ENCODE measurements around the gene CCNT2. TPM values are rescaled to one million over a fixed set of nuclear protein-coding genes. Genes with fewer than 3 reads are reported as not detected.

The CCNT2 gene
- total RNA-seq (2021; ENCODE audit: unreplicated experiment) (29.6 TPM), Bru-seq, nascent RNA (percentile 97 among the genes with signal in this experiment), BruChase-seq, experiment 1, labeled RNA remaining after a 2-hour chase (percentile 95 among the genes with signal in this experiment), BruChase-seq, experiment 2, labeled RNA remaining after a 6-hour chase (percentile 85 among the genes with signal in this experiment)
- 14.1 TPM for polyA plus RNA-seq (2012; ENCODE audit: insufficient read length)
- long read RNA-seq, full-length matches to known transcripts: 34 of 63 reads
- long read RNA-seq, partial matches to known transcripts: 4 of 63 reads
- long read RNA-seq, other reads (novel, unspliced or antisense): 25 of 63 reads

DNA sequence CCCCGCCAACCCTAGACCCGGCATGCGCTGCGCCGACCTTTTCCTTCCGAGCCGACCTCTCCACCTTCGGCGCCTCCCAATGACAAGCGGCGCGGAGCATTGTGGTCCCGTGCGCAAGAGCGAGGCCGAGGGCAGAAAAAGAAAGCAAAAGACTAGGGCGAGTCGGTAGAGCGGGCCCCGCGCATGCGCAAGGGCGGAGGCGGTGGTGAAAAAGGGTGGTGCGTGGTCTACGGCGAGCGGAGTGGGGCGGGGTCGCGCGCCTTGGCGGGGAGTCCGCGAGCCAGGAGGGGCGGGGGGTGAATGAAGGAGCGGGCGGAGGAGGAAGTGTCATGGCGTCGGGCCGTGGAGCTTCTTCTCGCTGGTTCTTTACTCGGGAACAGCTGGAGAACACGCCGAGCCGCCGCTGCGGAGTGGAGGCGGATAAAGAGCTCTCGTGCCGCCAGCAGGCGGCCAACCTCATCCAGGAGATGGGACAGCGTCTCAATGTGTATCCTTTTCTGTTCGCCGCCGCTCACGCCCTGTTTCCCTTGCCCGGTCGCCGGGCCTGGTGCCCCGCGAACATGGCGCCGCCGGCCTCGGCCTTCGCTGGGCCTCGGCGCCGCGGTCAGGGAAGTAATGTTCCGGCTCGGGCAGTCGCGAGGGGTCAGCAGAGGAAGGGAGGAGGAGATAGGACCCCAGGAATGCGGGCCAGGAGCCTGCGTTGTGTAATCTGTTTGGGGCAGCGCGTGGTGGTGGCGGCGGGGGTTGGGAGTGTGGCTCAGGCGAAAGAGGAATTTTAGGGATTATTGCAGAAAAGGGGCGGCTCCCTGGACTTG is at the start of gene CCNT2:
CCNT2 (plus strand) TSS at position 297 of the 815 bp plus-strand sequence; CDS start at position 330, 33 bp downstream.
- Histone ChIP-seq H3K27me3 (ENCODE audit: control insufficient read depth, insufficient read depth, low read length) (no peaks in the 10 kb centered on the region), H3K4me3 (ENCODE audit: low read depth in 2 of 2, low read length in 2 of 2) (peak within 1 kb of the TSS; percentile 89 to 94), H3K27ac (ENCODE audit: low read length) (peak within 1 kb of the TSS; percentile 99), H3K36me3 (ENCODE audit: control insufficient read depth, insufficient read depth, low read length) (peaks cover 17% of the 10 kb centered on the region), H3K4me1 (ENCODE audit: control insufficient read depth, insufficient read depth, low read length) (peaks cover 11% of the 10 kb centered on the region; the same call in 1 of the 2 replicates), H3K9me3 (ENCODE audit: control insufficient read depth, insufficient read depth, low read depth, low read length) (no peaks in the 10 kb centered on the region)
- TF ChIP-seq, protein P1, sequence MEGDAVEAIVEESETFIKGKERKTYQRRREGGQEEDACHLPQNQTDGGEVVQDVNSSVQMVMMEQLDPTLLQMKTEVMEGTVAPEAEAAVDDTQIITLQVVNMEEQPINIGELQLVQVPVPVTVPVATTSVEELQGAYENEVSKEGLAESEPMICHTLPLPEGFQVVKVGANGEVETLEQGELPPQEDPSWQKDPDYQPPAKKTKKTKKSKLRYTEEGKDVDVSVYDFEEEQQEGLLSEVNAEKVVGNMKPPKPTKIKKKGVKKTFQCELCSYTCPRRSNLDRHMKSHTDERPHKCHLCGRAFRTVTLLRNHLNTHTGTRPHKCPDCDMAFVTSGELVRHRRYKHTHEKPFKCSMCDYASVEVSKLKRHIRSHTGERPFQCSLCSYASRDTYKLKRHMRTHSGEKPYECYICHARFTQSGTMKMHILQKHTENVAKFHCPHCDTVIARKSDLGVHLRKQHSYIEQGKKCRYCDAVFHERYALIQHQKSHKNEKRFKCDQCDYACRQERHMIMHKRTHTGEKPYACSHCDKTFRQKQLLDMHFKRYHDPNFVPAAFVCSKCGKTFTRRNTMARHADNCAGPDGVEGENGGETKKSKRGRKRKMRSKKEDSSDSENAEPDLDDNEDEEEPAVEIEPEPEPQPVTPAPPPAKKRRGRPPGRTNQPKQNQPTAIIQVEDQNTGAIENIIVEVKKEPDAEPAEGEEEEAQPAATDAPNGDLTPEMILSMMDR (IDR thresholded peaks at IDR 0.05): no peak
- no peak; the same call in none of the 2 replicates for TF ChIP-seq POLR2AphosphoS5 (IDR thresholded peaks at IDR 0.05; ENCODE audit: low read depth, low read length)
- TF ChIP-seq TCF7L2 (IDR thresholded peaks at IDR 0.05; ENCODE audit: low read depth, low read length): 0 out of 2 replicates have a peak, but pooled peaks have one; percentile 28
- TF ChIP-seq, protein P2, sequence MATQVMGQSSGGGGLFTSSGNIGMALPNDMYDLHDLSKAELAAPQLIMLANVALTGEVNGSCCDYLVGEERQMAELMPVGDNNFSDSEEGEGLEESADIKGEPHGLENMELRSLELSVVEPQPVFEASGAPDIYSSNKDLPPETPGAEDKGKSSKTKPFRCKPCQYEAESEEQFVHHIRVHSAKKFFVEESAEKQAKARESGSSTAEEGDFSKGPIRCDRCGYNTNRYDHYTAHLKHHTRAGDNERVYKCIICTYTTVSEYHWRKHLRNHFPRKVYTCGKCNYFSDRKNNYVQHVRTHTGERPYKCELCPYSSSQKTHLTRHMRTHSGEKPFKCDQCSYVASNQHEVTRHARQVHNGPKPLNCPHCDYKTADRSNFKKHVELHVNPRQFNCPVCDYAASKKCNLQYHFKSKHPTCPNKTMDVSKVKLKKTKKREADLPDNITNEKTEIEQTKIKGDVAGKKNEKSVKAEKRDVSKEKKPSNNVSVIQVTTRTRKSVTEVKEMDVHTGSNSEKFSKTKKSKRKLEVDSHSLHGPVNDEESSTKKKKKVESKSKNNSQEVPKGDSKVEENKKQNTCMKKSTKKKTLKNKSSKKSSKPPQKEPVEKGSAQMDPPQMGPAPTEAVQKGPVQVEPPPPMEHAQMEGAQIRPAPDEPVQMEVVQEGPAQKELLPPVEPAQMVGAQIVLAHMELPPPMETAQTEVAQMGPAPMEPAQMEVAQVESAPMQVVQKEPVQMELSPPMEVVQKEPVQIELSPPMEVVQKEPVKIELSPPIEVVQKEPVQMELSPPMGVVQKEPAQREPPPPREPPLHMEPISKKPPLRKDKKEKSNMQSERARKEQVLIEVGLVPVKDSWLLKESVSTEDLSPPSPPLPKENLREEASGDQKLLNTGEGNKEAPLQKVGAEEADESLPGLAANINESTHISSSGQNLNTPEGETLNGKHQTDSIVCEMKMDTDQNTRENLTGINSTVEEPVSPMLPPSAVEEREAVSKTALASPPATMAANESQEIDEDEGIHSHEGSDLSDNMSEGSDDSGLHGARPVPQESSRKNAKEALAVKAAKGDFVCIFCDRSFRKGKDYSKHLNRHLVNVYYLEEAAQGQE (IDR thresholded peaks at IDR 0.05; ENCODE audit: insufficient read depth in 1 of 2, low read depth in 2 of 2, low read length in 1 of 2): no peak
- TF ChIP-seq SIN3A (IDR thresholded peaks at IDR 0.05; ENCODE audit: borderline replicate concordance, insufficient read depth, low read depth, low read length): peak; percentile 67; the same call in 1 of the 2 replicates
- CTCF ChIA-PET: no interaction called here
- POLR2A ChIA-PET: interaction anchor here (0.6 kb wide), 2 partner anchors 534 to 952 kb away, joined by 3 to 5 read pairs; no protein-coding TSS in a partner anchor
- ATAC-seq (peak; percentile 90), DNase-seq (ENCODE audit: low read depth, low spot score) (peak; percentile 91)
- intact Hi-C loops (cut with micrococcal nuclease; ENCODE audit: unreplicated experiment): no loop called here
- TSS peak; percentile 79 for BruUV-seq (replicated peaks)
- in situ Hi-C loops (cut with HindIII; ENCODE audit: low pct_unique_long_range_greater_than_20kb, low sequenced_read_pairs): no loop called here

DNA sequence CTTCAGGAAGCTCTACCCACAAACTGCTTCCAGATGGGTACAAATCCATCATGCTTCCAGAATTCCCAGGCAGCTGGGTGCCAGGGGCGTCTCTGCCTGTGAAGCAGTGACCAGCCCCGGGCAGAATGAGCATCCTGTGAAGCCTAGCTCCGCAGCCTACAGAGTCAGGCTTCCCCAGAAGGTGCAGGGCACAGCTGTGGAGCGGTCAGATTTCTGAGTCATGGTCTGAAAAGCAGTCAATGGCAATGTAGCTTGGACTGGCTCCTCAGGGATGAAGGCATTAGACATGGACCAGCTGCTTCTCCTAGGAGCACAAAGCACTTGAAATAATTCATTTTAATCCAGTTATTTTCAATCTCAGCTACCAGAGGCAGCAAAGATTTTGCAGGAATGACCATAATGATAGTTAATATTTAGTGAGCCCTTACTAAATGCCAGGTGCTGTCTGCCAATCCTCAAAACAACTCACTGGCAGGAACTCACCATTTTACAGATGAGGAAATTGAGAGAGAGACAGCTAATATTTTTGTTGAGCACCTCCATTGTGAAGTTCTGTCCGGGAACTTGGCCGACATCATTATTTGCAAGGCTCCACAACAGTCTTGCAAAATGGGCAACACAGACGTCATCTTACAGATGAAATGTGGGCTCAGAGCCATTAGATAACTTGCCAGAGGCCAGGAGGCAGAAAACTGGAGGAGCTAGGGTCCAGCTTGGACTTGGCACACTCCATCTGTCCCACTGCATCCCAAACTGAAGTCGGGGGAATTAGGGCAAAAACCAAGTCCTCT is 48.5 kb upstream of the CCNT2 start:
- Histone ChIP-seq H3K4me1 (ENCODE audit: control insufficient read depth, insufficient read depth, low read length) (no peaks in the 10 kb centered on the region), H3K36me3 (ENCODE audit: control insufficient read depth, insufficient read depth, low read length) (no peaks in the 10 kb centered on the region), H3K4me3 (ENCODE audit: low read depth in 2 of 2, low read length in 2 of 2) (no peak overlapping the region), H3K27me3 (ENCODE audit: control insufficient read depth, insufficient read depth, low read length) (no peaks in the 10 kb centered on the region), H3K27ac (ENCODE audit: low read length) (no peak overlapping the region), H3K9me3 (ENCODE audit: control insufficient read depth, insufficient read depth, low read depth, low read length) (no peaks in the 10 kb centered on the region)
- no peak for ATAC-seq
- BruUV-seq (replicated peaks): no TSS peak
- intact Hi-C loops (cut with micrococcal nuclease; ENCODE audit: unreplicated experiment): no loop called here
- CTCF ChIA-PET: no interaction called here
- TF ChIP-seq SIN3A (IDR thresholded peaks at IDR 0.05; ENCODE audit: borderline replicate concordance, insufficient read depth, low read depth, low read length): no peak
- no peak for TF ChIP-seq TCF7L2 (IDR thresholded peaks at IDR 0.05; ENCODE audit: low read depth, low read length)
- no peak for TF ChIP-seq POLR2AphosphoS5 (IDR thresholded peaks at IDR 0.05; ENCODE audit: low read depth, low read length)
- TF ChIP-seq, protein P2 (IDR thresholded peaks at IDR 0.05; ENCODE audit: insufficient read depth in 1 of 2, low read depth in 2 of 2, low read length in 1 of 2): no peak
- TF ChIP-seq, protein P1 (IDR thresholded peaks at IDR 0.05): no peak
- no peak for DNase-seq (ENCODE audit: low read depth, low spot score)
- in situ Hi-C loops (cut with HindIII; ENCODE audit: low pct_unique_long_range_greater_than_20kb, low sequenced_read_pairs): no loop called here
- POLR2A ChIA-PET: no interaction called here
